ENCODE results near the gene VSNL1. TPM values are rescaled to one million over a fixed set of nuclear protein-coding genes. Genes with fewer than 3 reads are reported as not detected.

The VSNL1 gene
- total RNA-seq, 2 experiments from 2014 or later, result not detected

- TF ChIP-seq CTCF (IDR thresholded peaks at IDR 0.05), result no peak
- DNase-seq (no peak), ATAC-seq (no peak)
- POLR2A ChIA-PET, result no interaction called here
- Mint-ChIP-seq H3K9me3 (no peaks in the 10 kb centered on the region), H3K4me3 (no peak overlapping the region), H3K36me3 (ENCODE audit: low read depth) (no peaks in the 10 kb centered on the region), H3K27me3 (no peaks in the 10 kb centered on the region), H3K4me1 (ENCODE audit: low read depth) (peaks cover 5% of the 10 kb centered on the region), H3K27ac (no peak overlapping the region)
- CTCF ChIA-PET, result interaction anchor here (1.5 kb wide), 1 partner anchor 22 kb away, joined by 6 read pairs; no protein-coding TSS in a partner anchor
- intact Hi-C loops (cut with micrococcal nuclease), result no loop called here
Observed at GRCh38 chr2:17649026-17649425, 108.5 kb downstream of the VSNL1 start.

- Mint-ChIP-seq H3K36me3 (ENCODE audit: low read depth) (no peaks in the 10 kb centered on the region), H3K27me3 (no peaks in the 10 kb centered on the region), H3K9me3 (no peaks in the 10 kb centered on the region), H3K4me3 (no peak overlapping the region), H3K27ac (no peak overlapping the region), H3K4me1 (ENCODE audit: low read depth) (no peaks in the 10 kb centered on the region)
- ChIA-PET CTCF (interaction anchor here (0.7 kb wide), 2 partner anchors 8 to 18 kb away, joined by 3 read pairs; no protein-coding TSS in a partner anchor), POLR2A (interaction anchor here (0.6 kb wide), 1 partner anchor 379 kb away, joined by 4 read pairs; no protein-coding TSS in a partner anchor)
- no peak for TF ChIP-seq CTCF (IDR thresholded peaks at IDR 0.05)
- intact Hi-C loops (cut with micrococcal nuclease), result no loop called here
- DNase-seq (no peak), ATAC-seq (no peak)
Observed at GRCh38 chr2:17652681-17653394, 112.3 kb downstream of the VSNL1 start.

- TF ChIP-seq CTCF (IDR thresholded peaks at IDR 0.05), result no peak
- H3K27me3 Mint-ChIP-seq, result no peaks in the 10 kb centered on the region
- intact Hi-C loops (cut with micrococcal nuclease), result no loop called here
- DNase-seq, result no peak
- no peak overlapping the region for H3K4me3 Mint-ChIP-seq
- peaks cover 11% of the 10 kb centered on the region for H3K4me1 Mint-ChIP-seq (ENCODE audit: low read depth)
- peaks cover 5% of the 10 kb centered on the region for H3K36me3 Mint-ChIP-seq (ENCODE audit: low read depth)
- no peak overlapping the region for H3K27ac Mint-ChIP-seq
- ChIA-PET CTCF (interaction anchor here (6.3 kb wide), 1 partner anchor 13 kb away, joined by 41 read pairs; no protein-coding TSS in a partner anchor), POLR2A (no interaction called here)
- no peaks in the 10 kb centered on the region for H3K9me3 Mint-ChIP-seq
- no peak for ATAC-seq
Observed at GRCh38 chr2:17657759-17658158, 117.3 kb downstream of the VSNL1 start.

GRCh38 chr2:17658251-17658843 lies 117.9 kb downstream of the VSNL1 start:
- no peak for TF ChIP-seq CTCF (IDR thresholded peaks at IDR 0.05)
- H3K27me3 Mint-ChIP-seq, result no peaks in the 10 kb centered on the region
- no peaks in the 10 kb centered on the region for H3K9me3 Mint-ChIP-seq
- peaks cover 11% of the 10 kb centered on the region for H3K4me1 Mint-ChIP-seq (ENCODE audit: low read depth)
- H3K4me3 Mint-ChIP-seq, result no peak overlapping the region
- ATAC-seq (peak; percentile 72), DNase-seq (peak; percentile 11)
- ChIA-PET CTCF (interaction anchor here (1.7 to 6.3 kb wide), 2 partner anchors 13 kb away, joined by 6 to 41 read pairs; no protein-coding TSS in a partner anchor), POLR2A (no interaction called here)
- H3K36me3 Mint-ChIP-seq (ENCODE audit: low read depth), result peaks cover 7% of the 10 kb centered on the region
- intact Hi-C loops (cut with micrococcal nuclease), result no loop called here
- H3K27ac Mint-ChIP-seq, result no peak overlapping the region

GRCh38 chr2:17660219-17660618 lies 119.7 kb downstream of the VSNL1 start:
- no peak for TF ChIP-seq CTCF (IDR thresholded peaks at IDR 0.05)
- no peak for DNase-seq
- Mint-ChIP-seq H3K9me3 (no peaks in the 10 kb centered on the region), H3K4me3 (no peak overlapping the region), H3K36me3 (ENCODE audit: low read depth) (peaks cover 14% of the 10 kb centered on the region), H3K4me1 (ENCODE audit: low read depth) (peaks cover 11% of the 10 kb centered on the region), H3K27me3 (no peaks in the 10 kb centered on the region), H3K27ac (no peak overlapping the region)
- ChIA-PET POLR2A (interaction anchor here (1.0 kb wide), 1 partner anchor 20 kb away, joined by 3 read pairs; no protein-coding TSS in a partner anchor), CTCF (interaction anchor here (0.9 to 6.3 kb wide), 2 partner anchors 8 to 11 kb away, joined by 3 to 41 read pairs; no protein-coding TSS in a partner anchor)
- intact Hi-C loops (cut with micrococcal nuclease), result no loop called here
- ATAC-seq, result no peak
